B cell (primary cell): ENCODE measurements around the gene ANKS1B. TPM values are rescaled to one million over a fixed set of nuclear protein-coding genes. Genes with fewer than 3 reads are reported as not detected.

ENCODE experiments used
- ATAC-seq: fragments of 200-7000 bp; cut with Tn5 transposase; one replicate; pipeline ENCODE4 v1.10.0; 2021; ENCODE audit warnings: low read depth, mild to moderate bottlenecking, moderate number of reproducible peaks, moderate library complexity
- CTCF ChIA-PET: fragments of 350-600 bp; sonication (Branson Sonifier 250); formaldehyde crosslinking; loops from one replicate; lab custom pipeline; 2021; ENCODE audit warnings: antibody characterized with exemption, inconsistent platforms; lab: Charles Lee
- POLR2A ChIA-PET: fragments of 350-600 bp; sonication (Branson Sonifier 250); formaldehyde crosslinking; loops from one replicate; lab custom pipeline; 2021; ENCODE audit warnings: antibody characterized with exemption; lab: Charles Lee
- DNase-seq: peaks from one replicate; pipeline ENCODE4 v3.0.0; 2013
- H2AFZ ChIP-seq: 2 replicates; pipeline ENCODE4 v1.6.1; 2012; ENCODE audit warnings: mild to moderate bottlenecking, low read depth, low read length; ENCODE audit not compliant: insufficient read depth, poor library complexity, severe bottlenecking
- H3K27ac ChIP-seq, 2 donors: 1 replicate in 1 of 2; 2 replicates in 1 of 2; pipeline ENCODE4 v1.5.1; 2012 to 2013; ENCODE audit warnings: low read length in 2 of 2, mild to moderate bottlenecking in 2 of 2, moderate library complexity in 1 of 2
- H3K27me3 ChIP-seq, 4 experiments: fragments of 200-600 bp in 1 of 4; sonication (generic) in 1 of 4; replicated peaks in 1 of 4; 1 replicate in 2 of 4; 2 replicates in 2 of 4; pipeline versions ENCODE4 v1.6.1 to v1.7.0; 2013 to 2016; ENCODE audit warnings: low read length in 3 of 4, mild to moderate bottlenecking in 2 of 4, mixed read lengths in 1 of 4, moderate library complexity in 1 of 4; ENCODE audit not compliant: insufficient read depth in 4 of 4, control insufficient read depth in 3 of 4; ENCODE audit errors: control extremely low read depth in 1 of 4
- H3K36me3 ChIP-seq, 2 experiments: replicated peaks in 1 of 2; 1 replicate in 1 of 2; 2 replicates in 1 of 2; pipeline versions ENCODE4 v1.6.1 to v1.7.1; 2013; ENCODE audit warnings: low read length in 1 of 2; ENCODE audit not compliant: insufficient read depth in 2 of 2, control insufficient read depth in 1 of 2; ENCODE audit errors: control extremely low read depth in 1 of 2, extremely low read depth in 1 of 2
- H3K4me1 ChIP-seq, 2 donors: fragments of 200-600 bp in 1 of 2; sonication (generic) in 1 of 2; 1 replicate in 1 of 2; 2 replicates in 1 of 2; pipeline versions ENCODE4 v1.5.1 to v1.6.1; 2013 to 2017; ENCODE audit warnings: low read length in 2 of 2; ENCODE audit not compliant: control insufficient read depth in 2 of 2, insufficient read depth in 2 of 2
- H3K4me2 ChIP-seq: replicated peaks from 2 replicates; pipeline ENCODE3; 2012; ENCODE audit warnings: mild to moderate bottlenecking, low read depth, low read length; ENCODE audit not compliant: poor library complexity, severe bottlenecking
- H3K4me3 ChIP-seq, 5 experiments: fragments of 200-600 bp in 1 of 5; sonication (generic) in 1 of 5; 1 replicate in 3 of 5; 2 replicates in 2 of 5; pipeline versions ENCODE4 v1.5.1 to v1.7.0; 2011 to 2016; ENCODE audit warnings: low read length in 4 of 5, mild to moderate bottlenecking in 4 of 5, low read depth in 2 of 5, control low read depth in 1 of 5, moderate library complexity in 1 of 5; ENCODE audit not compliant: insufficient read depth in 1 of 5; ENCODE audit errors: control extremely low read depth in 1 of 5, extremely low read depth in 1 of 5
- H3K79me2 ChIP-seq: fragments of 200-600 bp; sonication (generic); one replicate; pipeline ENCODE4 v1.6.0; 2016; ENCODE audit warnings: low read length; ENCODE audit not compliant: control insufficient read depth, insufficient read depth
- H3K9ac ChIP-seq: fragments of 200-600 bp; sonication (generic); 2 replicates; pipeline ENCODE4 v1.6.1; 2017; ENCODE audit warnings: mild to moderate bottlenecking, low read length, moderate library complexity
- H3K9me3 ChIP-seq, 3 donors: one replicate each; pipeline versions ENCODE4 v1.6.1 to v1.7.1; 2013; ENCODE audit warnings: low read length in 2 of 3; ENCODE audit not compliant: control insufficient read depth in 2 of 3, insufficient read depth in 1 of 3; ENCODE audit errors: control extremely low read depth in 1 of 3
- H4K20me1 ChIP-seq: 2 replicates; pipeline ENCODE4 v1.6.0; 2012; ENCODE audit warnings: mild to moderate bottlenecking, low read length; ENCODE audit not compliant: insufficient read depth, control insufficient read depth, poor library complexity, severe bottlenecking
- H3K27ac Mint-ChIP-seq: one replicate; pipeline ENCODE4 v1.8.0; 2021; ENCODE audit warnings: mixed read lengths
- H3K27me3 Mint-ChIP-seq: one replicate; pipeline ENCODE4 v1.8.0; 2021; ENCODE audit warnings: mixed read lengths
- H3K4me1 Mint-ChIP-seq: one replicate; pipeline ENCODE4 v1.8.0; 2021; ENCODE audit warnings: mixed read lengths
- H3K4me3 Mint-ChIP-seq: one replicate; pipeline ENCODE4 v1.8.0; 2021; ENCODE audit warnings: mixed read lengths
- H3K9me3 Mint-ChIP-seq: one replicate; pipeline ENCODE4 v1.8.0; 2022; ENCODE audit warnings: mixed read lengths; ENCODE audit not compliant: insufficient read depth
- CTCF ChIP-seq: fragments of 200-600 bp; IDR thresholded peaks from one replicate; pipeline ENCODE4 v1.8.0; 2022; ENCODE audit warnings: antibody characterized with exemption, mild to moderate bottlenecking
- EZH2 ChIP-seq: IDR thresholded peaks from 2 replicates; pipeline ENCODE4 v1.6.1; 2012; ENCODE audit warnings: borderline replicate concordance, low read depth, mild to moderate bottlenecking, moderate library complexity, low read length; ENCODE audit not compliant: insufficient read depth, poor library complexity, severe bottlenecking
- WGBS: methylation state at CpG from one replicate; pipeline ENCODE4 v1.1.5; 2013; ENCODE audit warnings: missing lambda C conversion rate; ENCODE audit not compliant: insufficient coverage; 5-methylcytosine and 5-hydroxymethylcytosine counted together
- intact Hi-C: fragments of 100-400 bp; cut with micrococcal nuclease; formaldehyde crosslinking; loops from one replicate; pipeline ENCODE4 v1.10.0; 2022
- polyA plus RNA-seq: library from polyadenylated mRNA; depleted of rRNA; stranded (reverse); fragments of >200 nt; gene quantifications from 2 replicates; pipeline ENCODE4 v1.2.3, GENCODE V29; 2012
- total RNA-seq, 2 donors: library from RNA; stranded (reverse); fragments of 120-200 nt in 1 of 2; gene quantifications; 1 replicate in 1 of 2; 2 replicates in 1 of 2; pipeline versions ENCODE4 v1.2.3 to v1.2.4, GENCODE V29; 2013 to 2022

Gene ANKS1B
- total and polyA plus RNA-seq, 2 donors (not counting 1 experiment from before 2014, with no cell fraction given), result not detected

- H4K20me1 ChIP-seq, result no peaks in the 10 kb centered on the region
- ATAC-seq (no peak), DNase-seq (no peak)
- no peaks in the 10 kb centered on the region for H3K4me1 ChIP-seq
- H2AFZ ChIP-seq, result no peak overlapping the region
- ChIA-PET POLR2A (no interaction called here), CTCF (no interaction called here)
- no peak overlapping the region for H3K9ac ChIP-seq
- H3K4me3 ChIP-seq, result no peak overlapping the region
- Mint-ChIP-seq H3K27me3 (peaks cover 5% of the 10 kb centered on the region), H3K4me3 (no peak overlapping the region), H3K4me1 (no peaks in the 10 kb centered on the region), H3K27ac (no peak overlapping the region), H3K9me3 (no peaks in the 10 kb centered on the region)
- no peaks in the 10 kb centered on the region for H3K9me3 ChIP-seq
- no peaks in the 10 kb centered on the region for H3K79me2 ChIP-seq
- no peak overlapping the region for H3K4me2 ChIP-seq
- TF ChIP-seq CTCF (no peak), EZH2 (no peak)
- intact Hi-C loops, result no loop called here
- no peaks in the 10 kb centered on the region for H3K36me3 ChIP-seq
- H3K27me3 ChIP-seq, result no peaks in the 10 kb centered on the region
- WGBS, result 94% methylated on average over 5 of the region's 8 CpGs
- H3K27ac ChIP-seq, result no peak overlapping the region
These were observed 1212.7 kb downstream of the ANKS1B start for GRCh38 chr12:98771811-98772752.

DNA sequence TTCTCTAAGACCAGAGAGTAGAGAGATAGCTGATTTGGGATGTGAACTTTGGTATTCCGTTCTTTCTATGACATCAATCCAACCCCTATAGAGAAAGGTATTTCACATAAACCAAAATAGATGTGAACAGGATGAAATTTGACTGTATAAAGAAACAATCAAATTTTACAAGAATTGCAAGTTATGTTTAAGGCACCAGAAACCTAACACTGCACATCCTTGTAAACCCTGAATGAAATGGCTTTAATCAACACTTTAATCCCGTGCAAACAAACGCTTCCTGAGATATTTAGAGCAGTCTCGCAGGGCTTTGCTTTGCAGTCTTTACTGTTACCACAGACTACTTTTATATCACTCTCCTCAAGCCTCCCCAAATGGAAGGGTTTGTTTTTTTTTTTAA lies 1214.5 kb downstream of the ANKS1B start:
- H3K4me3 ChIP-seq, result no peak overlapping the region
- POLR2A ChIA-PET, result no interaction called here
- H3K36me3 ChIP-seq, result no peaks in the 10 kb centered on the region
- CTCF ChIA-PET, result no interaction called here
- no peak overlapping the region for H3K4me2 ChIP-seq
- no peaks in the 10 kb centered on the region for H3K9me3 Mint-ChIP-seq
- H3K9me3 ChIP-seq, result no peaks in the 10 kb centered on the region
- H3K4me3 Mint-ChIP-seq, result no peak overlapping the region
- no CpG with 5 or more reads among the region's 4 CpGs for WGBS
- H3K9ac ChIP-seq, result no peak overlapping the region
- no peaks in the 10 kb centered on the region for H3K27me3 ChIP-seq
- no peak overlapping the region for H3K27ac ChIP-seq
- ATAC-seq (no peak), DNase-seq (no peak)
- no peaks in the 10 kb centered on the region for H3K4me1 Mint-ChIP-seq
- H3K4me1 ChIP-seq, result no peaks in the 10 kb centered on the region
- H4K20me1 ChIP-seq, result no peaks in the 10 kb centered on the region
- intact Hi-C loops, result no loop called here
- H3K27ac Mint-ChIP-seq, result no peak overlapping the region
- TF ChIP-seq EZH2 (no peak), CTCF (no peak)
- no peak overlapping the region for H2AFZ ChIP-seq
- peaks cover 5% of the 10 kb centered on the region for H3K27me3 Mint-ChIP-seq
- H3K79me2 ChIP-seq, result no peaks in the 10 kb centered on the region
